Activated CD4-positive, alpha-beta memory T cell treated with anti-CD3 and anti-CD28 coated beads for 36 hours (primary cell): ENCODE results near the gene S100A6. TPM values are rescaled to one million over a fixed set of nuclear protein-coding genes. Genes with fewer than 3 reads are reported as not detected.
A peak's percentile ranks its signal among the peaks of the same experiment; 100 is the strongest.

Source experiments
- CTCF ChIA-PET: fragments of 350-600 bp; sonication (Branson Sonifier 250); formaldehyde crosslinking; loops from one replicate; lab custom pipeline; 2021; ENCODE audit warnings: antibody characterized with exemption, inconsistent platforms; lab: Charles Lee
- POLR2A ChIA-PET: fragments of 350-600 bp; sonication (Branson Sonifier 250); formaldehyde crosslinking; loops from one replicate; lab custom pipeline; 2021; ENCODE audit warnings: antibody characterized with exemption; lab: Charles Lee
- DNase-seq: peaks from one replicate; pipeline ENCODE4 v3.0.0-alpha.2; 2020
- H3K27ac Mint-ChIP-seq: one replicate; pipeline ENCODE4 v1.8.0; 2021; ENCODE audit warnings: mixed read lengths
- H3K27me3 Mint-ChIP-seq: one replicate; pipeline ENCODE4 v1.8.0; 2021; ENCODE audit warnings: mixed read lengths
- H3K36me3 Mint-ChIP-seq: one replicate; pipeline ENCODE4 v1.8.0; 2021; ENCODE audit warnings: mixed read lengths
- H3K4me1 Mint-ChIP-seq: one replicate; pipeline ENCODE4 v1.8.0; 2021; ENCODE audit warnings: low read depth, mixed read lengths
- H3K4me3 Mint-ChIP-seq: one replicate; pipeline ENCODE4 v1.8.0; 2021; ENCODE audit warnings: mild to moderate bottlenecking, mixed read lengths
- H3K9me3 Mint-ChIP-seq: one replicate; pipeline ENCODE4 v1.8.0; 2021; ENCODE audit warnings: mixed read lengths
- intact Hi-C: fragments of 100-400 bp; cut with micrococcal nuclease; formaldehyde crosslinking; loops from one replicate; pipeline ENCODE4 v1.15.1; 2023
- total RNA-seq, 2 experiments: library from RNA; stranded (reverse); gene quantifications; one replicate each; pipeline ENCODE4 v1.2.3, GENCODE V29; 2021

The S100A6 gene
- total RNA-seq, 2 experiments from 2014 or later = 503 to 513 TPM

- Mint-ChIP-seq H3K9me3 (no peaks in the 10 kb centered on the region), H3K27ac (no peak overlapping the region), H3K36me3 (no peaks in the 10 kb centered on the region), H3K4me3 (no peak overlapping the region), H3K27me3 (no peaks in the 10 kb centered on the region), H3K4me1 (peaks cover 10% of the 10 kb centered on the region)
- DNase-seq = no peak
- POLR2A ChIA-PET = interaction anchor here (0.6 kb wide), 1 partner anchor 24 kb away, joined by 3 read pairs; no protein-coding TSS in a partner anchor
- intact Hi-C loops = no loop called here
- CTCF ChIA-PET = interaction anchor here (1.3 to 5.0 kb wide), 2 partner anchors 20 to 55 kb away, joined by 7 to 65 read pairs; partner anchors contain the start of gene S100A6
Measured at GRCh38 chr1:153513023-153513422, 22.8 kb downstream of the S100A6 start.

DNA sequence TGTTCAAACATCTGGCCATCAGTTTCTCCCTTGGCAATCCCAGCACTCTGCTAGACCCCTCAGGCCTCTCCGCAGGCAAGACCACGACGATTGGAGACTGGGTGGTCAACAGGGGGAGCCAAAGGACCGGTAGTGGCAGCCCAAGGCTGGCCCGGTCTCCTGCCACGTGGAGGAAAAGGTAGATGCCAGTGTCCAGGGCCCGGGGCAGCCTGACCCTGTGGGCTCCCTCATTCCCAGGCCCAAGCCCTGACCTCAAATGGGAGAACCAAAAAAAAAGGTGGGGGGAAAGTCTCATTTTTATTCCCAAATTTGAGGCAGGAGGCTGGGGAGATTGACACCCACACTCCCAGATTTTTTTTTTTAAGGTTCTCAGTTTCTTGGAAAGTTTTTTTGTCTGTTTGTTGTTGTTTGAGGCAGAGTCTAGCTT is 24.8 kb downstream of the S100A6 start:
- no peak overlapping the region for H3K4me3 Mint-ChIP-seq
- no peaks in the 10 kb centered on the region for H3K36me3 Mint-ChIP-seq
- H3K9me3 Mint-ChIP-seq = no peaks in the 10 kb centered on the region
- intact Hi-C loops = loop anchor here (1.0 to 2.0 kb wide), 5 partner anchors 22 to 160 kb away; partner anchors contain the start of gene ILF2
- peak overlapping the region; percentile 45 for H3K27ac Mint-ChIP-seq
- CTCF ChIA-PET = interaction anchor here (0.6 to 6.2 kb wide), 48 partner anchors 9 to 474 kb away, joined by 3 to 153 read pairs (median 4); partner anchors contain the start of genes CHTOP, ILF2, S100A13 and S100A14
- no peaks in the 10 kb centered on the region for H3K27me3 Mint-ChIP-seq
- H3K4me1 Mint-ChIP-seq = peaks cover 10% of the 10 kb centered on the region
- DNase-seq = peak; percentile 87
- POLR2A ChIA-PET = interaction anchor here (1.0 to 1.4 kb wide), 2 partner anchors 62 to 137 kb away, joined by 3 to 4 read pairs; no protein-coding TSS in a partner anchor

DNA sequence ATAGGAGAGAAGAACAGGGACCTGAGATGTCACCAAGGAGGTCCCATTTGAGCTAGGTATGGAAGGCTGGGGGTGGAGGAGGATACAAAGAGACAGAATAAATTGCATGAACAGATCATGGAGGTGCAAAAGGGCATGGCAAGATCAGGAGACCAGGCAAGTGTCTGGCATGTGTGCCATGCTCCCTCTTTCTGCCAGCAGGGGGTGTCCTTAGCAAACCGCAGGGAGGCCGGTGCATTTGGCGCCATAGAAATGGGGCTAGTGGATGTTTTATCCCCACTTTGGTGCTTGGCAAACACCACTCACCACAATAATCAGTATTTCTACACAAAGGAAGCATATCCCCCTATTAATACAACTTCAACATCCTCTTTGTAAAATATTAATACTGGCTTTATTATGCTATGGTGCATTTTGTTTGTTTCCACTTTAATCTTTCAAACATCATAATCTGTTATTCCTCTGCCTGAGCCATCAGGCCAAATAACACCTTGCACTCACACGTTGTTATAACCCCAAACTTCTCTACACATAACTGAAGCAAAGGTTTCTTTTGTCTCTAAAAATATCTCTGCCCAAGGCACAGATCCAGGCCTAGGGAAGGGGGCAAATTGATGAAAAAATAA is 25.9 kb downstream of the S100A6 start:
- Mint-ChIP-seq H3K4me3 (no peak overlapping the region), H3K36me3 (no peaks in the 10 kb centered on the region), H3K4me1 (peaks cover 10% of the 10 kb centered on the region), H3K27me3 (no peaks in the 10 kb centered on the region), H3K9me3 (no peaks in the 10 kb centered on the region), H3K27ac (no peak overlapping the region)
- peak; percentile 85 for DNase-seq
- ChIA-PET POLR2A (interaction anchor here (1.4 kb wide), 1 partner anchor 63 kb away, joined by 4 read pairs; no protein-coding TSS in a partner anchor), CTCF (interaction anchor here (0.5 to 6.2 kb wide), 31 partner anchors 8 to 247 kb away, joined by 3 to 153 read pairs (median 7); partner anchors contain the start of genes CHTOP, S100A13, S100A14 and S100A2)
- intact Hi-C loops = loop anchor here (1.0 to 2.0 kb wide), 3 partner anchors 23 to 239 kb away; partner anchors contain the start of gene ILF2

- intact Hi-C loops = loop anchor here (1.0 kb wide), 1 partner anchor 240 kb away; no protein-coding TSS in a partner anchor
- H3K4me3 Mint-ChIP-seq = no peak overlapping the region
- no peak for DNase-seq
- H3K9me3 Mint-ChIP-seq = no peaks in the 10 kb centered on the region
- no peaks in the 10 kb centered on the region for H3K36me3 Mint-ChIP-seq
- CTCF ChIA-PET = interaction anchor here (0.5 to 6.2 kb wide), 8 partner anchors 15 to 247 kb away, joined by 3 to 153 read pairs (median 8); partner anchors contain the start of genes S100A4 and S100A6
- no peaks in the 10 kb centered on the region for H3K27me3 Mint-ChIP-seq
- peaks cover 10% of the 10 kb centered on the region for H3K4me1 Mint-ChIP-seq
- H3K27ac Mint-ChIP-seq = no peak overlapping the region
- POLR2A ChIA-PET = no interaction called here
Measured at GRCh38 chr1:153509036-153509435, 26.8 kb downstream of the S100A6 start.

DNA sequence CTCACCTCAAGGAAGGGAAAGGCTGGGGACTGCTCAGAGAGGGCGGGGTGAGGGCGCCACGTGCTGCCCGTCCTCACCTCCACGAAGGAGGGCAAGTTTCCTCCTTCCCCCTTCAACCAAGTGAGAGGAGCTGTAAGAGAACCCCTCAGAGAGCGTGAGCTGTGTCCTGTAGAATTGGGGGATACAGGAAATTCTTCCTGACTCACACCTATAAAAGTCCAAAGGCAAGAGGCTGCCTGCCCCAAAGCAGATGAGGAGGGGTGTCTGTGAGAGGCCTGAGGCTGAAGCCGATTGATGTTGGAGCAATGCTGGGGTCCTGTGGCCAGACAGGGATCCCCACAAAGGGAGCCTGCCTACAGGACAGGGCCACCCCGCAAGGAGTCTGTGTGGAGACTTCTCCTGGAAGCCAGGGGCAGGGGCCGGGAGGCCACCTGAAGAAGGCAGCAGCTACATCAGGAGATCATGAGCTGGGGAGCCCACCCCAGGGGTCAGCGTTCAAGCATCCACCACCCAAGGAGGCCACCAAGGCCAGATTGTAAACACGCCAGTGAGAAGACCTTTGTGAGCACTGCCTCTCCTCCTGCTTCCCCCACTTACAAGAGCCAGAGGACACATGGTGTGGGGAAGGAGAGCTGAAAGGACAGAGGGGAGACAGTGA is 27.7 kb downstream of the S100A6 start:
- no peaks in the 10 kb centered on the region for H3K27me3 Mint-ChIP-seq
- no peak for DNase-seq
- no peak overlapping the region for H3K4me3 Mint-ChIP-seq
- intact Hi-C loops = no loop called here
- ChIA-PET CTCF (interaction anchor here (0.7 to 6.2 kb wide), 6 partner anchors 14 to 438 kb away, joined by 3 to 153 read pairs (median 4); partner anchors contain the start of genes CHTOP and DENND4B), POLR2A (no interaction called here)
- no peaks in the 10 kb centered on the region for H3K9me3 Mint-ChIP-seq
- peaks cover 10% of the 10 kb centered on the region for H3K4me1 Mint-ChIP-seq
- H3K27ac Mint-ChIP-seq = no peak overlapping the region
- no peaks in the 10 kb centered on the region for H3K36me3 Mint-ChIP-seq

GRCh38 chr1:153506831-153507413 is 28.9 kb downstream of the S100A6 start:
- intact Hi-C loops = no loop called here
- H3K4me3 Mint-ChIP-seq = no peak overlapping the region

DNA sequence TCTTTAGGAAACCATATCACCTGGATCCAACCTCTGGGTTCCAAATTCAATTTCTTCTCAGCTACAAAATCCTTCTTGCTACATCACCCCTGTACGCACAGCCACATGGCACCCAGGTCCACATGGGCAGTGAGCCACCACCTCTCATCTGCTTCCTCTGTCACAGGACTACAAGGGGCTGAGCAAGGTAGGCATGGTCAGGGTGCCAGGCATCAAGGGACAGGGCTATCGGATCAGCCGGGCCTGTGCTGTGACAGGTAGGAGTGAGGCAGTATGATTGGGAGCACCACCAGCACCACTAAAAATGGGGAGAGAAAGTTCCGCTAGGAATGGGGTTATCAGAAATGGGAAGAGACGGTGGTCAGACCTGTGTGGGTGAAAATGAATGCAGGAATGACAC is 29.4 kb downstream of the S100A6 start:
- POLR2A ChIA-PET = no interaction called here
- H3K9me3 Mint-ChIP-seq = no peaks in the 10 kb centered on the region
- DNase-seq = no peak
- CTCF ChIA-PET = interaction anchor here (6.2 kb wide), 1 partner anchor 65 kb away, joined by 153 read pairs; no protein-coding TSS in a partner anchor
- peaks cover 9% of the 10 kb centered on the region for H3K4me1 Mint-ChIP-seq
- no peak overlapping the region for H3K4me3 Mint-ChIP-seq
- intact Hi-C loops = no loop called here
- H3K27me3 Mint-ChIP-seq = no peaks in the 10 kb centered on the region
- H3K27ac Mint-ChIP-seq = no peak overlapping the region
- H3K36me3 Mint-ChIP-seq = no peaks in the 10 kb centered on the region

More at GRCh38 chr1:153506831-153507413, 28.9 kb downstream of the S100A6 start:
- H3K36me3 Mint-ChIP-seq = no peaks in the 10 kb centered on the region
- CTCF ChIA-PET = interaction anchor here (1.3 to 6.2 kb wide), 2 partner anchors 64 to 127 kb away, joined by 5 to 153 read pairs; partner anchors contain the start of gene CHTOP
- no peaks in the 10 kb centered on the region for H3K9me3 Mint-ChIP-seq
- H3K27me3 Mint-ChIP-seq = no peaks in the 10 kb centered on the region
- peaks cover 10% of the 10 kb centered on the region for H3K4me1 Mint-ChIP-seq
- no peak for DNase-seq
- POLR2A ChIA-PET = no interaction called here
- H3K27ac Mint-ChIP-seq = no peak overlapping the region

- no peak overlapping the region for H3K27ac Mint-ChIP-seq
- H3K27me3 Mint-ChIP-seq = no peaks in the 10 kb centered on the region
- CTCF ChIA-PET = interaction anchor here (3.0 kb wide), 1 partner anchor 11 kb away, joined by 13 read pairs; no protein-coding TSS in a partner anchor
- no peaks in the 10 kb centered on the region for H3K36me3 Mint-ChIP-seq
- no peaks in the 10 kb centered on the region for H3K9me3 Mint-ChIP-seq
- POLR2A ChIA-PET = no interaction called here
- no peak overlapping the region for H3K4me3 Mint-ChIP-seq
- peaks cover under 1% of the 10 kb centered on the region for H3K4me1 Mint-ChIP-seq
- DNase-seq = no peak
- intact Hi-C loops = no loop called here
Measured at GRCh38 chr1:153505576-153505975, 30.2 kb downstream of the S100A6 start.

DNA sequence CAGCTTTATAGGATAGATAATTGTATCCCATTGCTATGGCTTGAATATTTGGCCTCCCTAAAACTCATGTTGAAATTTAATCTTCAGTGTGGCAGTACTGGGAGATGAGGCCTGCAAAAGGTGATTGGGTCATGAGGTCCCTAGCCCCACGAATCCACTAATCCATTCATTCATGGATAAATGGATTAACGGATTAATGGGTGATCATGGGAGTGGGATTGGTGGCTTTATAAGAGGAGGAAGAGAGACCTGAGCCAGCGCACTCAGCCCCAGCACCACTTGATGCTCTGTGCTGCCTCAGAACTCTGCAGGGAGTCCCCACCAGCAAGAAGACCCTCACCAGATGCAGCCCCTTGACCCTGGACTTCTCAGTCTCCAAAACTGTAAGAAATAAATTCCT is 32.0 kb downstream of the S100A6 start:
- no peak overlapping the region for H3K27ac Mint-ChIP-seq
- no peak overlapping the region for H3K4me3 Mint-ChIP-seq
- peaks cover 9% of the 10 kb centered on the region for H3K27me3 Mint-ChIP-seq
- intact Hi-C loops = no loop called here
- no peaks in the 10 kb centered on the region for H3K9me3 Mint-ChIP-seq
- ChIA-PET POLR2A (no interaction called here), CTCF (interaction anchor here (0.7 to 3.0 kb wide), 4 partner anchors 9 to 151 kb away, joined by 3 to 13 read pairs (median 4); no protein-coding TSS in a partner anchor)
- H3K36me3 Mint-ChIP-seq = no peaks in the 10 kb centered on the region
- DNase-seq = no peak
- H3K4me1 Mint-ChIP-seq = no peaks in the 10 kb centered on the region

- intact Hi-C loops = no loop called here
- Mint-ChIP-seq H3K4me3 (no peak overlapping the region), H3K27me3 (peaks cover 20% of the 10 kb centered on the region), H3K36me3 (no peaks in the 10 kb centered on the region), H3K9me3 (no peaks in the 10 kb centered on the region), H3K4me1 (no peaks in the 10 kb centered on the region), H3K27ac (no peak overlapping the region)
- POLR2A ChIA-PET = no interaction called here
- CTCF ChIA-PET = interaction anchor here (0.8 to 1.3 kb wide), 3 partner anchors 12 to 147 kb away, joined by 3 to 9 read pairs (median 4); no protein-coding TSS in a partner anchor
- no peak for DNase-seq
Measured at GRCh38 chr1:153498746-153499145, 37.0 kb downstream of the S100A6 start.

- POLR2A ChIA-PET = no interaction called here
- CTCF ChIA-PET = interaction anchor here (0.7 to 5.8 kb wide), 25 partner anchors 9 to 215 kb away, joined by 3 to 186 read pairs (median 5); partner anchors contain the start of gene S100A9
- no peaks in the 10 kb centered on the region for H3K4me1 Mint-ChIP-seq
- H3K4me3 Mint-ChIP-seq = no peak overlapping the region
- intact Hi-C loops = loop anchor here (1.0 kb wide), 2 partner anchors 30 to 143 kb away; no protein-coding TSS in a partner anchor
- no peak for DNase-seq
- no peaks in the 10 kb centered on the region for H3K36me3 Mint-ChIP-seq
- H3K27ac Mint-ChIP-seq = no peak overlapping the region
- H3K27me3 Mint-ChIP-seq = peaks cover 21% of the 10 kb centered on the region
- H3K9me3 Mint-ChIP-seq = no peaks in the 10 kb centered on the region
Measured at GRCh38 chr1:153495536-153495935, 40.3 kb downstream of the S100A6 start.
